Measurements from ENCODE around the gene B2M. TPM values are rescaled to one million over a fixed set of nuclear protein-coding genes. Genes with fewer than 3 reads are reported as not detected.

B2M gene
- total and polyA plus RNA-seq, 10 of the 15 experiments (the other 5 are each of a cell fraction or from before 2014, with no cell fraction given), result 2,901 to 22,794 (median 8,374) TPM

- no TSS peak for BruUV-seq (replicated peaks)
- CTCF ChIA-PET, result interaction anchor here (1.0 to 2.5 kb wide), 3 partner anchors 9 to 26 kb away, joined by 3 to 12 read pairs (median 4); partner anchors contain the start of genes B2M and PATL2
- intact Hi-C loops (cut with micrococcal nuclease; ENCODE audit: unreplicated experiment), result no loop called here
- DNase-seq (ENCODE audit: low read depth, low spot score), result no peak
- H3K4me3 ChIP-seq, result no peak overlapping the region
- TF ChIP-seq NFYA (IDR thresholded peaks at IDR 0.05; ENCODE audit: borderline replicate concordance, low read depth, low read length), result no peak
- TF ChIP-seq CHD1 (IDR thresholded peaks at IDR 0.05; ENCODE audit: low read depth, low read length), result no peak
- no peak for TF ChIP-seq BMI1 (IDR thresholded peaks at IDR 0.05; ENCODE audit: borderline replicate concordance)
- TF ChIP-seq PML (IDR thresholded peaks at IDR 0.05; ENCODE audit: low read length), result no peak
- TF ChIP-seq POLR2AphosphoS2 (IDR thresholded peaks at IDR 0.05; ENCODE audit: low read depth, low read length), result no peak
- TF ChIP-seq, protein P1, sequence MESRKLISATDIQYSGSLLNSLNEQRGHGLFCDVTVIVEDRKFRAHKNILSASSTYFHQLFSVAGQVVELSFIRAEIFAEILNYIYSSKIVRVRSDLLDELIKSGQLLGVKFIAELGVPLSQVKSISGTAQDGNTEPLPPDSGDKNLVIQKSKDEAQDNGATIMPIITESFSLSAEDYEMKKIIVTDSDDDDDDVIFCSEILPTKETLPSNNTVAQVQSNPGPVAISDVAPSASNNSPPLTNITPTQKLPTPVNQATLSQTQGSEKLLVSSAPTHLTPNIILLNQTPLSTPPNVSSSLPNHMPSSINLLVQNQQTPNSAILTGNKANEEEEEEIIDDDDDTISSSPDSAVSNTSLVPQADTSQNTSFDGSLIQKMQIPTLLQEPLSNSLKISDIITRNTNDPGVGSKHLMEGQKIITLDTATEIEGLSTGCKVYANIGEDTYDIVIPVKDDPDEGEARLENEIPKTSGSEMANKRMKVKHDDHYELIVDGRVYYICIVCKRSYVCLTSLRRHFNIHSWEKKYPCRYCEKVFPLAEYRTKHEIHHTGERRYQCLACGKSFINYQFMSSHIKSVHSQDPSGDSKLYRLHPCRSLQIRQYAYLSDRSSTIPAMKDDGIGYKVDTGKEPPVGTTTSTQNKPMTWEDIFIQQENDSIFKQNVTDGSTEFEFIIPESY (IDR thresholded peaks at IDR 0.05), result no peak
- TF ChIP-seq TCF7 (IDR thresholded peaks at IDR 0.05; ENCODE audit: borderline replicate concordance), result no peak
- no peak for TF ChIP-seq IKZF2 (IDR thresholded peaks at IDR 0.05)
- no peak for TF ChIP-seq HDGF (IDR thresholded peaks at IDR 0.05)
- TF ChIP-seq CHD2 (IDR thresholded peaks at IDR 0.05; ENCODE audit: borderline replicate concordance, low read depth, low read length), result no peak
- no peak for TF ChIP-seq SMC3 (IDR thresholded peaks at IDR 0.05; ENCODE audit: borderline replicate concordance, low read length)
- TF ChIP-seq E4F1 (IDR thresholded peaks at IDR 0.05; ENCODE audit: borderline replicate concordance, partially characterized antibody), result no peak
- TF ChIP-seq EZH2 (IDR thresholded peaks at IDR 0.05; ENCODE audit: borderline replicate concordance, control insufficient read depth, low read depth, low read length), result no peak
- TF ChIP-seq CBX3 (IDR thresholded peaks at IDR 0.05; ENCODE audit: borderline replicate concordance, low read depth), result no peak
- no peak for TF ChIP-seq ZNF384 (IDR thresholded peaks at IDR 0.05; ENCODE audit: borderline replicate concordance, low read depth, low read length)
- TF ChIP-seq STAT3 (IDR thresholded peaks at IDR 0.05; ENCODE audit: low read depth, low read length), result no peak
- H3K36me3 ChIP-seq (ENCODE audit: control insufficient read depth in 2 of 2, insufficient read depth in 2 of 2, low read length in 1 of 2), result no peaks in the 10 kb centered on the region
- FAIRE-seq, result no peak
- no peaks in the 10 kb centered on the region for H3K79me2 ChIP-seq (ENCODE audit: control insufficient read depth, insufficient read depth, low read length)
- WGBS (ENCODE audit: insufficient coverage, insufficient replicate concordance, low lambda C conversion rate, missing lambda C conversion rate), result 100% methylated on average over 1 of the region's 1 CpG
- H3K4me1 ChIP-seq (ENCODE audit: control insufficient read depth, insufficient read depth, low read length), result no peaks in the 10 kb centered on the region
- POLR2A ChIA-PET, result interaction anchor here (0.6 kb wide), 2 partner anchors 35 to 105 kb away, joined by 3 to 4 read pairs; no protein-coding TSS in a partner anchor
- no peaks in the 10 kb centered on the region; a peak in 1 of 4 replicates for H3K27me3 ChIP-seq (replicated peaks in 1 of 2; ENCODE audit: control insufficient read depth in 2 of 2, insufficient read depth in 2 of 2, low read length in 1 of 2)
- H3K27ac ChIP-seq (ENCODE audit: control insufficient read depth, insufficient read depth), result no peak overlapping the region
- no peak for ATAC-seq
- SMC1A ChIA-PET (ENCODE audit: uncharacterized antibody, unreplicated experiment), result interaction anchor here (0.9 to 1.7 kb wide), 4 partner anchors 29 to 96 kb away, joined by 3 to 6 read pairs (median 3); partner anchors contain the start of gene SPG11
- no peak overlapping the region for H3K9ac ChIP-seq (ENCODE audit: control insufficient read depth, insufficient read depth, low read length)
- no peaks in the 10 kb centered on the region for H4K20me1 ChIP-seq (ENCODE audit: control insufficient read depth, insufficient read depth)
- H3K9me3 ChIP-seq (replicated peaks; ENCODE audit: control insufficient read depth, insufficient read depth, low read length), result no peaks in the 10 kb centered on the region; the same call in 2 of the 3 replicates
- in situ Hi-C loops (cut with MboI), result no loop called here
- RAD21 ChIA-PET (ENCODE audit: unreplicated experiment), result interaction anchor here (1.4 kb wide), 1 partner anchor 18 kb away, joined by 4 read pairs; the partner anchor contains the start of genes B2M and PATL2
- no peak overlapping the region for H3K4me2 ChIP-seq (ENCODE audit: control insufficient read depth, insufficient read depth)
- H2AFZ ChIP-seq (ENCODE audit: control insufficient read depth, low read depth, low read length), result no peak overlapping the region
These were observed 18.7 kb upstream of the B2M start for GRCh38 chr15:44692659-44693058.
